Mesothelial cell of epicardium (in vitro differentiated cells): ENCODE results near the gene DIPK1C. TPM values are rescaled to one million over a fixed set of nuclear protein-coding genes. Genes with fewer than 3 reads are reported as not detected.

Experiments
- DNase-seq, 2 experiments: peaks; one replicate each; pipeline ENCODE4 v3.0.0; 2021; ENCODE audit warnings: low spot score in 2 of 2; ENCODE audit not compliant: unreplicated experiment in 2 of 2
- H3K27ac Mint-ChIP-seq: 2 replicates; pipeline ENCODE4 v1.8.0; 2021; ENCODE audit warnings: mixed read lengths
- H3K27me3 Mint-ChIP-seq: 2 replicates; pipeline ENCODE4 v1.8.0; 2021; ENCODE audit warnings: low read depth, mixed read lengths
- H3K36me3 Mint-ChIP-seq: 2 replicates; pipeline ENCODE4 v1.8.0; 2021; ENCODE audit warnings: mixed read lengths
- H3K4me1 Mint-ChIP-seq: 2 replicates; pipeline ENCODE4 v1.8.0; 2021; ENCODE audit warnings: mixed read lengths
- H3K4me3 Mint-ChIP-seq: 2 replicates; pipeline ENCODE4 v1.8.0; 2021; ENCODE audit warnings: mild to moderate bottlenecking, moderate library complexity, mixed read lengths
- H3K9me3 Mint-ChIP-seq: 2 replicates; pipeline ENCODE4 v1.8.0; 2021; ENCODE audit warnings: mixed read lengths
- CTCF ChIP-seq: fragments of 200-600 bp; sonication (generic); IDR thresholded peaks from one replicate; pipeline ENCODE4 v1.5.0; 2021; ENCODE audit warnings: antibody characterized with exemption; ENCODE audit not compliant: unreplicated experiment
- total RNA-seq: library from RNA; stranded (reverse); gene quantifications from 3 replicates; pipeline ENCODE4 v1.2.1, GENCODE V29; 2021

Gene DIPK1C
- total RNA-seq, 1 donor from 2014 or later, result not detected

- Mint-ChIP-seq H3K27ac (no peak overlapping the region), H3K27me3 (peaks cover 37% of the 10 kb centered on the region), H3K9me3 (no peaks in the 10 kb centered on the region), H3K4me3 (no peak overlapping the region), H3K4me1 (peaks cover 11% of the 10 kb centered on the region), H3K36me3 (no peaks in the 10 kb centered on the region)
- TF ChIP-seq CTCF, result no peak
- DNase-seq, result no peak
Measured at GRCh38 chr18:74395006-74395405, 62.1 kb downstream of the DIPK1C start.

DNA sequence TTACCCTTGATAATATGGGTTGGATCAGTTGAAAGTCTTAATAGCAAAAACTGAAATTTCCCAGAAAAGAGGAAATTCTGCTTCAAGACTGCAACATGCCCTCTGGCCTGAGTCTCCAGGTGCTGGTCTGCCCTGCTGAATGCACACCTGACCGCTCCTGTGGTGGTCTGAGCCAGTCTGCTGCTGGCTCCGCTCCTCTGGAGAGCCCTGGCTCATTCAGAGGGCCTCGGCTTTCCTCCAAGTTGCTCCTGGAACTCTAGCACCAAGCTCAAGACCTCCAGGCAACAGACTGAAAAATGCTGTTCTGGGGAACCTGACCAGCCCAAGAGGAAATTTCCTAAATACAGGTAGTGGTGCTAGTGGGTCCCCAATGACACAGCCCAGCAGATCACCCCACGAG is 64.8 kb downstream of the DIPK1C start:
- no peak for DNase-seq
- no peak for TF ChIP-seq CTCF
- no peak overlapping the region for H3K4me3 Mint-ChIP-seq
- H3K36me3 Mint-ChIP-seq, result no peaks in the 10 kb centered on the region
- no peak overlapping the region for H3K27ac Mint-ChIP-seq
- H3K4me1 Mint-ChIP-seq, result peaks cover 16% of the 10 kb centered on the region
- H3K27me3 Mint-ChIP-seq, result peaks cover 39% of the 10 kb centered on the region
- H3K9me3 Mint-ChIP-seq, result no peaks in the 10 kb centered on the region

GRCh38 chr18:74390900-74391299 is 66.2 kb downstream of the DIPK1C start:
- Mint-ChIP-seq H3K27ac (no peak overlapping the region), H3K4me3 (no peak overlapping the region), H3K27me3 (peaks cover 47% of the 10 kb centered on the region), H3K36me3 (no peaks in the 10 kb centered on the region), H3K4me1 (peaks cover 10% of the 10 kb centered on the region), H3K9me3 (no peaks in the 10 kb centered on the region)
- no peak for TF ChIP-seq CTCF
- DNase-seq, result no peak

GRCh38 chr18:74389991-74390390 is 67.1 kb downstream of the DIPK1C start:
- H3K4me1 Mint-ChIP-seq, result peaks cover 6% of the 10 kb centered on the region
- H3K27ac Mint-ChIP-seq, result no peak overlapping the region
- TF ChIP-seq CTCF, result no peak
- H3K4me3 Mint-ChIP-seq, result no peak overlapping the region
- peaks cover 54% of the 10 kb centered on the region for H3K27me3 Mint-ChIP-seq
- no peaks in the 10 kb centered on the region for H3K9me3 Mint-ChIP-seq
- H3K36me3 Mint-ChIP-seq, result no peaks in the 10 kb centered on the region
- no peak for DNase-seq

DNA sequence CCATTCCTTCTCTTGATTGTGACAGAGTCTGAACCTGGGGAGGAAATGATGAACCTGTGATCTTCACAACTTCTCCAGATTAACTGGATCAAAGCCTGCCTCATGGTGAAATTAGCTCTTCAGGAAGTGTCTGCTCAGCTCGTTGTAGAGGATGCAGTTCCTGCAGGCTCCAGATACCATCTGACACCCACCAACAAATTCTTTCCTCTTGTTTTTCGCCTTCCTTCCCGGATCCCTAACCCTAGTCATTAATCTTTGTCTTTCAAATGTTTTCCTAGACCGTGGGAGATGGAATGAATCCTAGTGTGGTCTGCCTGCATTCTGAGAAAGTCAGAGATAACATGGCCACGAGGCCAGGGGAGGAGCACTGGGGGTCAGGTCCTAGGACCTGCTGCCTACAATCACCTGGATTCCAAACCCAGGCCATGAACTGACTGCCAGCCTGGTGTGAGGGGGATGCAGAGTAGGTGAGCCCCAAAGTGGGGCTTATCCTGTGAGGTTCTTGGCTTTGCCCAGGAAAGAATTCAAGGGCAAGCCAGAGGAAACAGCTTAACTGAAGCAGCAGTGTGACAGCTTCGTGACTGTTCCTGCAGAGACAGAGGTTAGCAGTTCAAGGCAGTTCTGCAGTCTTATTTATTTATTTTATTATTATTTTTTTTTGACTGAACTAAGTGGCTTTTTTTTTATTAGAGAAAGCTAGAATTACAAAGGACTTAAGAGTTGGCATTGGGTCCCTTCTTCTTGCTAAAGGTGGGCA is 67.8 kb downstream of the DIPK1C start:
- H3K4me1 Mint-ChIP-seq, result peaks cover 6% of the 10 kb centered on the region
- TF ChIP-seq CTCF, result no peak
- no peak overlapping the region for H3K4me3 Mint-ChIP-seq
- no peaks in the 10 kb centered on the region for H3K9me3 Mint-ChIP-seq
- no peak overlapping the region for H3K27ac Mint-ChIP-seq
- H3K27me3 Mint-ChIP-seq, result peaks cover 54% of the 10 kb centered on the region
- no peak for DNase-seq
- H3K36me3 Mint-ChIP-seq, result no peaks in the 10 kb centered on the region

GRCh38 chr18:74388227-74388626 is 68.9 kb downstream of the DIPK1C start:
- TF ChIP-seq CTCF, result no peak
- Mint-ChIP-seq H3K4me3 (no peak overlapping the region), H3K27ac (no peak overlapping the region), H3K27me3 (peaks cover 46% of the 10 kb centered on the region), H3K9me3 (no peaks in the 10 kb centered on the region), H3K4me1 (peaks cover 6% of the 10 kb centered on the region), H3K36me3 (no peaks in the 10 kb centered on the region)
- DNase-seq, result no peak
